T follicular helper cell (primary cell): ENCODE measurements around the gene SMCHD1.
A peak's percentile ranks its signal among the peaks of the same experiment; 100 is the strongest.

Source experiments
- DNase-seq: peaks from one replicate; pipeline ENCODE4 v3.0.0-alpha.2; 2020; ENCODE audit warnings: low read depth
- total RNA-seq, 2 experiments: gene quantifications; one replicate each; lab custom pipeline; 2026; lab: John Stamatoyannopoulos, UW

The SMCHD1 gene
- 494 to 1,150 reads per million in 2 experiments for total RNA-seq

DNA sequence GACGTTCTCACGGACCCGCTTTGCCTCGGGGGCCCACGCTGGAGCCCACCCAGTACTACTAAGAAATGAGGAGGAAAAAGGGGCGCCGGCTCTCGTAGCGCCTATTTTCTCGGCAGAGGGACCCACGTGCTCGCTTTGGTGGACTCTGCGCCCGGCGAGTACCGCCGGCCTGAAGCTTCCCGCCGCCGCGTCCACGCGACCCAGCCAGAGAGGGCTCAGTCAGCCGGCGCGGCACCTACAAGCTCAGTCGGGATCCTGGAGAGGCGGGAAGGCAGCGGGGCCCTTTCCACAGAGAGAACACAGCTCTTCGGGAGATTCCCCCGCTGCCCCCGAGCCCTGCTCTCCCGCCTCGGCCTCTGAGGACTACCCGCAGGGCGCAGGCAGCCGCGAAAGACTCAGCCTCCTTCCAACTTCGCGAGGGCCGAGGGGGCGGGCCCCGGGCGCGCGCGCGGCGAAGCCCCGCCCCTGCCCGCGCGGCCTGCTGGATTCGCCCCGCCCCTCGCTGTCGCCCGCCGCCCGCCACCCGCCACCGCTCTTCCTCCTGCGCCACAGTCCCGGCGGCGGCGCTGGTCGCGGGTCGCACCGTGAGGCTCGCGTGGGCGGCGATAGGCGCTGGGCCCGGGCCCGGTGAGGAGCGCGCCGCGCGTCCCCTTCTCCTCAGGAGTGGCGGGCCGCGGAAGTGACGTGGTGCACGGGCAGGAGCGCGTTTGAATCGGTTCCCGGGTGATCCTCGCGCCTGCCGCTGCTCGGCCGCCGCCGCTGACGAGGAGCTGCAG lies at the start of gene SMCHD1:
TSS of gene SMCHD1 (plus strand) at position 549 of the 776 bp plus-strand sequence. CDS start 350 bp downstream, outside the sequence.
- peak; percentile 80 for DNase-seq

- no peak for DNase-seq
Observed at GRCh38 chr18:2606335-2606734, 49.2 kb upstream of the SMCHD1 start.

GRCh38 chr18:2609604-2610003 lies 45.9 kb upstream of the SMCHD1 start:
- no peak for DNase-seq

GRCh38 chr18:2610549-2610948 lies 45.0 kb upstream of the SMCHD1 start:
- no peak for DNase-seq

DNA sequence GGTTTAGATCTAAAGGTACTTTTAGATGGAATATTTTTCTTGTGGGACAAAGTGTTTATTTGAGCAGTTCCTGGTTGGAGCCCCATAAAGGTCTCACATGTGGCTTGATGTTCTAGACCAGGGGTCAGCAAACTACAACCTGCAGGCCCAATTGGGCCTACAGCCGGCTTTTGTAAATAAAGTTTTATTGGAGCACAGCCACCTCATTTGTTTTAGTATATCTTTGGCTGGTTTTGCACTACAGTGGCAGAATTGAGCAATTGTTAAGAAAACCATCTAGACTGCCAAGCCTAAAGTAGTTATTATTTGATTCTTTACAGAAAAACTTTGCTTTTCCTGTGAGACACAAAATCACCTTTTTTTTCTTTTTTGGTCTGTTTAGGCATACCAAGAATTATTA lies 42.5 kb upstream of the SMCHD1 start:
- no peak for DNase-seq

GRCh38 chr18:2617401-2617998 lies 38.0 kb upstream of the SMCHD1 start:
- no peak for DNase-seq

DNA sequence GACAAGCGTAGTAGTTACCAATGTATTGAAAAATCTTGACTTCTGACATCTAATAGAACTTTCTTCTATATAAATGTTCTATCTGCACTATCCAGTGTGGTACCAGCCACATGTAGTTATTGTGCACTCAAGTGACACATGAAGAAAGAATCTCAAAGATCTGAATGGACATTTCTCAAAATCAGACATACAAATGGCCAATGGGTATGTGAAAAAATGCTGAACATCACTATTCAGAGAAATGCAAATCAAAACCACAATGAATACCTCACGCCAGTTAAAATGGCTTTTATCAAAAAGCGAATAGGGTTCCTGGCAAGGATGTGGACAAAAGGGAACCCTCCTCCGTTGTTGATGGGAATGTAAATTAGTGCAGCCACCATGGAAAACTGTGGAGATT lies 37.5 kb upstream of the SMCHD1 start:
- DNase-seq, result no peak

DNA sequence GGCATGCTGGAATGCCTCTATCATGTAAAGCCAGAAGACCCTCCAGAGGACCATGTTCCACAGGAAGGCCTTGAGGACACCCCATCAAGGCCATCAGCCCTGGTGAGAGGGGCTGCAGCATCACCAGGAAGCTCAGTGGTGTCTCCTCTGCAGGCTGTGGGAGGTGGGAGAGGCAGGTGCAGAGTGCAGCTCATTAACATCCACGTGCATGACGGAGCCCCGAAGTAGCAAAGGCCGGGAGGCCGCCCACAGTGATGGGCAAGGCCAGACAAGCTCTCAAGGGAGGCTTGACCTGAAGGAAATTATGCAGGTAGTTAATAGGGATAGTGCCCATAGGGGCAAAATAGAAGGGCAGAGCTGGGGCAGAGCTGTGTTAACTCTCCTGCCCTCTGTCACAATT lies 30.3 kb upstream of the SMCHD1 start:
- DNase-seq, result no peak

DNA sequence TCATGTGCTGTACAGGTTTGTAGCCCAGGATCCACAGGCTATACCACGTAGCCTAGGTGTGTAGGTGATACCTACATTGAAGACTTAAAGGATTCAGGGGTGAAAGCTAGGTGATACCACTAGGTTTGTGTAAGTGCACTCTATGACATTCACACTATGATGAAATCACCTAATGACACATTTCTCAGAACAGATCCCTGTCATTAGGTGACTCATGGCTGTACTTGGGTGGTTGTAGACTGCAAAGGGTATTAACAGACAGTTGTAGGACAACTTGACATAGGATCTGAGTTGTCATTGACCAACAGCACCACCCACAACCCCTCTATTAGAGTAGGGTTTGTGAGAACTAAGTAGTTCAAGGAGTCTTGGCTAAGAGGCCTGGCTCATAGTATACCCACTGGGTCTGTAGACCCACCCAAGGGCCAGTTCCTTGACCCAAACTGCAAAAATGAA lies 27.7 kb upstream of the SMCHD1 start:
- DNase-seq, result no peak

DNA sequence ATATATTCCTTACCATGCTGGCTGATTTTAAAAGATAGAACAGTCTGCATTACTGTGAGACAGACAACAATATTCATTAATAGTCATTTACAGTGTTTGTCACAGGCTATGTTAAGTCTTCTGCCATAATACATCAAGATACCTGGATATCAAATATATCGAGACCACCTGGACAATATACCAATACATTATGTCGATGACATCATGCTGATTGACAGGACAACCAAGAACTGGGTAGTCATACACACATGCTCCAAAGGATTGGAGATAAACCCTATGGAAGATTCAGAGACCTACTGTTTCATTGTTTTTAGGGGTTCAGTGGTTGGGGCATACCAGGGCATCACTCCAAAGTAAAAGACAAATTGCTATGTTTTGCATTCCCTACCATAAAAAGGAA lies 26.5 kb upstream of the SMCHD1 start:
- DNase-seq, result no peak

DNA sequence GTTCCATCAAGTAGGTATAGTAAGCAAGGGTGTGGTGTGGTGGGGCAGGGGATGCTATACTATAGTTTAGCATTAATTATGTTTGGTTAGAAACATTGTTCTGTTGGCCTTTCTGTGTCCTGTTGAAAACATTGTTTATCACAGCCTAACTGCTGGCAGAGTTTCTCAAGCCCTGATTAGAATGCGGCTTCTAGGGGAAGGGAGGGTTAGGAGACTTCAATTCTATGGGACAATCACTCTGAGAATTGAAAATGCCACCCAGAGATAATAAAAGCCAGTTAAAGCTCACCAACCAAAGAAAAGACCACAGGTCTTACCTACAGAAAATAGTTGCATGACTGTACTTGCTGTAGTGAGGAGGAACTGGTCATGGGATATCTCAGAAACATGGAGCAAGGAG lies 19.9 kb upstream of the SMCHD1 start:
- no peak for DNase-seq

- no peak for DNase-seq
Observed at GRCh38 chr18:2636126-2636631, 19.3 kb upstream of the SMCHD1 start.

GRCh38 chr18:2641638-2642037 lies 13.9 kb upstream of the SMCHD1 start:
- DNase-seq, result no peak

GRCh38 chr18:2642771-2643170 lies 12.8 kb upstream of the SMCHD1 start:
- DNase-seq, result no peak

- no peak for DNase-seq
Observed at GRCh38 chr18:2644535-2644934, 11.0 kb upstream of the SMCHD1 start.

DNA sequence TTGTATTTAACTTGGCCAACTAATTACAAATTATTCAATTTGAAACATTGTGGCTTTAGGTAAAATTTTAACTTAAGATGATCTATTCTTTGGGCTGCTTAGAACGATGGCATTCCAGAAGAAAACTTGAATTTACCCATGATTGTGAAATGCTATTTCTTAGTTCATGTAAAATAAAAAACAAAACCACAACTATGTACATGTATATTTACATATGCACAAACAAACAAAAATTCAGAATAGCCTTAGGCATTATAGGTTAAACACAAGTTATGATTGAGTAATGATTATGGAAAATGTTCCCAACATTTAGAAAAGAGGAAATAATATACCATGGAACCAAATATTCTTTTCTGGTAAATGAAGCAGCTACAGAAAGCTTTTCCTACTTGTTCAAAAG lies 3.5 kb upstream of the SMCHD1 start:
- DNase-seq, result no peak

GRCh38 chr18:2653467-2653866 lies 2.1 kb upstream of the SMCHD1 start:
- DNase-seq, result no peak

DNA sequence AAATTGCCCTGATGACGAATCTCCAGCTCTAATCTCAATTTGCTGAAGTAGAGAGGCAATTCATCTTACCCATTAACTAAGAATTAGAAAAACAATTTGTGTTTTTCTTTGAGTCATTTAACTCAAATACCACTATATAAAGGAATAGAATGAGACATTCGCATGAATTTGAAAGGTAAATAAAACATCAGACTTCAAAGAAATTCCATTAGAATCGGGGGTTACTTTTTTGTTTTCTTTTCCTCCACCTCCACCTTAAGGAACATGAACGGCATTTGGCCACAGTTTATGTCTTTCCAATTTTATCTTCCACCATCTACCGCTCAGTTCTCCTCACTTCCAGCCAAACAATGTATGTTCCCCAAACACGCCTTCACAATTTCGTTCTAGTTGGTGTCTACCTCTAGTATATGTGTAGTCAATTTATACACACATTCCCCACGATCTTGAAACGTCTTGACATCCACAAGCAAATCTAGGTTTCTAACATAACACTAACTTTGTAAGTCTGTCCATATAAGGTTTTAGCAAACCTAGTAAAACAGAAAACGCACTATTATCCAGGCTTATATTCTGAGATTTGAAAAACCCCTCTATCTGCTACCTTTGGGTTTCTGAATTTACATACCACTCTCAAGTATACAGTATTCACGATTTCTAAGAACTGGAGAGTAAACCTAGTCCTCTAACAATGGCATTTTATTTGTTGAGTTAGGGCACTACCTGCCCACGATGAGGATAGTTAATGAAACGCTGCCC lies 1.2 kb upstream of the SMCHD1 start:
- no peak for DNase-seq

DNA sequence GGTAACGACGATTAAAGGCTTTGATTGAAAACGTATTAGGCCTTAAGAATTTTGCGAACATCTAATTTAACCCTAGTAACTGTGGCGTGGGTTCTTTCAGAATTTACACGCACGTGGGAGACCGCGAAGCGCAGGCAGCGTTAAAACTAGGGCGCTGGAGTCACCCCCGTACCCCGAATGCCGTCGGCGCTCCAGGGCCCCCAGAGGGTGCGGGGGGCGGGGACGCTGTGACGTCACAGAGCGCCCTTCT lies 673 bp upstream of the SMCHD1 start:
- peak; percentile 80 for DNase-seq

GRCh38 chr18:2655954-2656236 lies 369 bp downstream of the SMCHD1 start:
- DNase-seq, result no peak

GRCh38 chr18:2656237-2656980 lies 883 bp downstream of the SMCHD1 start:
- peak; percentile 33 for DNase-seq

GRCh38 chr18:2656981-2657512 lies 1.5 kb downstream of the SMCHD1 start:
- no peak for DNase-seq
